Measurements from ENCODE around the gene TATDN2. TPM values are rescaled to one million over a fixed set of nuclear protein-coding genes. Genes with fewer than 3 reads are reported as not detected.

Gene TATDN2
- total and polyA plus RNA-seq, 2 donors (not counting 3 experiments of a cell fraction or from before 2014, with no cell fraction given): 10.7 to 26.8 TPM

GRCh38 chr3:10287936-10288574 lies 39.8 kb downstream of the TATDN2 start:
- no peaks in the 10 kb centered on the region for H3K79me2 ChIP-seq (ENCODE audit: control insufficient read depth, insufficient read depth, low read length)
- POLR2A ChIA-PET: interaction anchor here (0.5 kb wide), 1 partner anchor 74 kb away, joined by 7 read pairs; no protein-coding TSS in a partner anchor
- FAIRE-seq (no peak), DNase-seq (ENCODE audit: low read depth, low spot score) (no peak)
- intact Hi-C loops (cut with micrococcal nuclease) (no loop called here), dilution Hi-C loops (cut with MboI; ENCODE audit: extremely low pct_ligation_motif_present, low sequenced_read_pairs) (no loop called here)
- CTCF ChIA-PET: no interaction called here
- H4K20me1 ChIP-seq (replicated peaks; ENCODE audit: control insufficient read depth, extremely low read depth, insufficient read depth, low read length): no peaks in the 10 kb centered on the region
- H3K27me3 ChIP-seq (ENCODE audit: control insufficient read depth in 2 of 2, insufficient read depth in 2 of 2, low read length in 2 of 2): no peaks in the 10 kb centered on the region
- no peak overlapping the region for H3K27ac ChIP-seq (ENCODE audit: insufficient read depth, low read depth, low read length)
- no peaks in the 10 kb centered on the region for H3K9me1 ChIP-seq (replicated peaks; ENCODE audit: control insufficient read depth, extremely low read depth, insufficient read depth, low read length)
- no peak overlapping the region for H3K4me2 ChIP-seq (ENCODE audit: insufficient read depth, low read length)
- H3K36me3 ChIP-seq (ENCODE audit: control insufficient read depth in 2 of 2, extremely low read depth in 1 of 2, insufficient read depth in 2 of 2, low read length in 2 of 2): no peaks in the 10 kb centered on the region
- H3K9me3 ChIP-seq (replicated peaks; ENCODE audit: control insufficient read depth, insufficient read depth, low read length): no peaks in the 10 kb centered on the region
- H3K9ac ChIP-seq (replicated peaks; ENCODE audit: extremely low read depth, insufficient read depth, low read length): no peak overlapping the region
- BruUV-seq (replicated peaks): no TSS peak
- no peak overlapping the region for H3K4me3 ChIP-seq (replicated peaks in 1 of 3; ENCODE audit: insufficient read depth in 1 of 3, low read depth in 1 of 3, low read length in 3 of 3)
- H2AFZ ChIP-seq (ENCODE audit: low read depth, low read length): no peak overlapping the region
- TF ChIP-seq POLR2A (IDR thresholded peaks at IDR 0.05; ENCODE audit: low read depth, low read length) (no peak), MAX (IDR thresholded peaks at IDR 0.05; ENCODE audit: insufficient read depth, insufficient read length) (no peak), POLR2AphosphoS5 (IDR thresholded peaks at IDR 0.05; ENCODE audit: insufficient read depth, low read depth, low read length) (no peak), CTCF (IDR thresholded peaks at IDR 0.05; ENCODE audit: extremely low read depth in 1 of 2, insufficient read depth in 1 of 2, low read depth in 1 of 2, low read length in 2 of 2) (no peak), FOS (IDR thresholded peaks at IDR 0.05; ENCODE audit: borderline replicate concordance, insufficient read depth, low read length) (no peak), MYC (IDR thresholded peaks at IDR 0.05; ENCODE audit: low read depth, low read length) (no peak), JUN (IDR thresholded peaks at IDR 0.05; ENCODE audit: borderline replicate concordance, insufficient read depth, insufficient read length, low read depth) (no peak), EZH2 (IDR thresholded peaks at IDR 0.05; ENCODE audit: borderline replicate concordance, low read depth, low read length, severe bottlenecking) (no peak), GATA2 (IDR thresholded peaks at IDR 0.05; ENCODE audit: insufficient read depth, insufficient read length, low read depth, low read length) (no peak)
- no peaks in the 10 kb centered on the region for H3K4me1 ChIP-seq (ENCODE audit: control insufficient read depth, extremely low read depth, insufficient read depth, low read length)
